Thymus (tissue), 11 donors: ENCODE results near the gene PLA2G5. TPM values are rescaled to one million over a fixed set of nuclear protein-coding genes. Genes with fewer than 3 reads are reported as not detected.

Experiments used
- DNase-seq, 9 donors: peaks; one replicate each; pipeline ENCODE4 v3.0.0-alpha.2; 2013; ENCODE audit warnings: low spot score in 9 of 9, low read depth in 6 of 9, missing footprints in 1 of 9
- H3K27ac ChIP-seq, 2 donors: one replicate each; pipeline ENCODE4 v1.5.1; 2013; ENCODE audit warnings: control low read depth in 1 of 2, low read depth in 1 of 2, low read length in 1 of 2, mild to moderate bottlenecking in 1 of 2, moderate library complexity in 1 of 2
- H3K27me3 ChIP-seq, 2 donors: one replicate each; pipeline ENCODE4 v1.5.1; 2013; ENCODE audit warnings: low read length in 1 of 2; ENCODE audit not compliant: control insufficient read depth in 2 of 2, insufficient read depth in 1 of 2
- H3K36me3 ChIP-seq, 2 donors: one replicate each; pipeline ENCODE4 v1.5.1; 2013; ENCODE audit warnings: low read length in 1 of 2, mild to moderate bottlenecking in 1 of 2, moderate library complexity in 1 of 2; ENCODE audit not compliant: control insufficient read depth in 2 of 2, insufficient read depth in 2 of 2
- H3K4me1 ChIP-seq, 2 donors: one replicate each; pipeline ENCODE4 v1.5.1; 2013; ENCODE audit warnings: low read length in 2 of 2; ENCODE audit not compliant: control insufficient read depth in 2 of 2, insufficient read depth in 2 of 2
- H3K4me3 ChIP-seq, 2 donors: one replicate each; pipeline ENCODE4 v1.5.1; 2013; ENCODE audit warnings: low read length in 2 of 2, control low read depth in 1 of 2, mild to moderate bottlenecking in 1 of 2
- H3K9me3 ChIP-seq, 2 donors: one replicate each; pipeline ENCODE4 v1.5.1; 2013; ENCODE audit warnings: low read length in 1 of 2, mild to moderate bottlenecking in 1 of 2; ENCODE audit not compliant: control insufficient read depth in 2 of 2, insufficient read depth in 1 of 2
- WGBS: extraction: QIAGEN DNeasy Blood & Tissue Kit; methylation state at CpG from one replicate; pipeline ENCODE4 v1.1.7; 2013; 5-methylcytosine and 5-hydroxymethylcytosine counted together
- polyA plus RNA-seq: library from polyadenylated mRNA; stranded (reverse); fragments of 200-250 nt; gene quantifications from one replicate; pipeline ENCODE4 v1.2.3, GENCODE V29; 2013
- total RNA-seq: library from RNA; stranded (reverse); fragments of 120-200 nt; gene quantifications from one replicate; pipeline ENCODE4 v1.2.4, GENCODE V29; 2013
- donor health status: healthy.

PLA2G5 gene
- total and polyA plus RNA-seq, 2 donors, result 0.09 to 1.6 TPM

DNA sequence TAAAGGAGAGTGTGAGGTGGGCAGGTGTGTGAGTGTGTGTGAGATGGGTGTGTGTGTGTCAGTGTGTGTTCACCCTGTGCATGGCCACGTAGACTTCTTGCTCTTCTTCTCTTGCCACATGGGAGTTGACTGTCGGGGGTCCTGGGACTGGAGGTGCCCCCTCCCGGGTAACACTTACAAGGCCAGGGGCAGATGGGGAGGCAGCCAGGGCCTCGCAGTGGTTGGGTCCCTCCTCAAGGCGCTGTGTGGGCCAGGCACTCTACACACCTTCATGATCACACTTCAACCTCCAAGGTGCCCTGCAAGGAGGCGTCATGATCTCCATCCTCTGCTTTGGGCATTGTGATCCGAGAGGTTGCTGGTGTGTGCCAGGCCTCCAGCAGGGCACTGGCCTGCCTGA is 71.5 kb downstream of the PLA2G5 start:
- H3K27me3 ChIP-seq, result no peaks in the 10 kb centered on the region
- no peaks in the 10 kb centered on the region for H3K9me3 ChIP-seq
- H3K27ac ChIP-seq, result no peak overlapping the region
- no peak for DNase-seq
- 95% methylated on average over 7 of the region's 7 CpGs for WGBS
- no peaks in the 10 kb centered on the region for H3K36me3 ChIP-seq
- H3K4me1 ChIP-seq, result no peaks in the 10 kb centered on the region
- H3K4me3 ChIP-seq, result no peak overlapping the region

Other genes with a start within 250 kb of the PLA2G5 start
- gene OTUD3, start 187.8 kb upstream of the PLA2G5 start, total RNA-seq, result 3.6 TPM
- 3.7 TPM for gene OTUD3, start 187.8 kb upstream of the PLA2G5 start, polyA plus RNA-seq
- not detected for gene PLA2G2E, start 146.6 kb upstream of the PLA2G5 start, total RNA-seq
- gene PLA2G2E, start 146.6 kb upstream of the PLA2G5 start, polyA plus RNA-seq, result not detected
- gene PLA2G2A, start 90.6 kb upstream of the PLA2G5 start, total RNA-seq, result 0.28 TPM
- gene PLA2G2A, start 90.6 kb upstream of the PLA2G5 start, polyA plus RNA-seq, result 84.5 TPM
- 0.52 TPM for gene PLA2G2D, start 49.3 kb downstream of the PLA2G5 start, total RNA-seq
- 1.6 TPM for gene PLA2G2D, start 49.3 kb downstream of the PLA2G5 start, polyA plus RNA-seq
- gene PLA2G2F, start 69.1 kb downstream of the PLA2G5 start, total RNA-seq, result 0.47 TPM
- 7.2 TPM for gene PLA2G2F, start 69.1 kb downstream of the PLA2G5 start, polyA plus RNA-seq
- 0.24 TPM for gene UBXN10, start 115.9 kb downstream of the PLA2G5 start, total RNA-seq
- 0.50 TPM for gene UBXN10, start 115.9 kb downstream of the PLA2G5 start, polyA plus RNA-seq
- gene PLA2G2C, start 116.3 kb downstream of the PLA2G5 start, total RNA-seq, result 0.19 TPM
- gene PLA2G2C, start 116.3 kb downstream of the PLA2G5 start, polyA plus RNA-seq, result 0.02 TPM
- 0.05 TPM for gene VWA5B1, start 220.7 kb downstream of the PLA2G5 start, total RNA-seq
- 0.05 TPM for gene VWA5B1, start 220.7 kb downstream of the PLA2G5 start, polyA plus RNA-seq